ENCODE data around the gene ERG.

Gene ERG, protein sequence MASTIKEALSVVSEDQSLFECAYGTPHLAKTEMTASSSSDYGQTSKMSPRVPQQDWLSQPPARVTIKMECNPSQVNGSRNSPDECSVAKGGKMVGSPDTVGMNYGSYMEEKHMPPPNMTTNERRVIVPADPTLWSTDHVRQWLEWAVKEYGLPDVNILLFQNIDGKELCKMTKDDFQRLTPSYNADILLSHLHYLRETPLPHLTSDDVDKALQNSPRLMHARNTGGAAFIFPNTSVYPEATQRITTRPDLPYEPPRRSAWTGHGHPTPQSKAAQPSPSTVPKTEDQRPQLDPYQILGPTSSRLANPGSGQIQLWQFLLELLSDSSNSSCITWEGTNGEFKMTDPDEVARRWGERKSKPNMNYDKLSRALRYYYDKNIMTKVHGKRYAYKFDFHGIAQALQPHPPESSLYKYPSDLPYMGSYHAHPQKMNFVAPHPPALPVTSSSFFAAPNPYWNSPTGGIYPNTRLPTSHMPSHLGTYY

GRCh38 chr21:38498057-38498833 lies at the start of gene ERG:
Gene ERG (minus strand): TSS chr21:38498477. CDS start chr21:38498380, 97 bp downstream.
- no peak for DNase-seq

DNA sequence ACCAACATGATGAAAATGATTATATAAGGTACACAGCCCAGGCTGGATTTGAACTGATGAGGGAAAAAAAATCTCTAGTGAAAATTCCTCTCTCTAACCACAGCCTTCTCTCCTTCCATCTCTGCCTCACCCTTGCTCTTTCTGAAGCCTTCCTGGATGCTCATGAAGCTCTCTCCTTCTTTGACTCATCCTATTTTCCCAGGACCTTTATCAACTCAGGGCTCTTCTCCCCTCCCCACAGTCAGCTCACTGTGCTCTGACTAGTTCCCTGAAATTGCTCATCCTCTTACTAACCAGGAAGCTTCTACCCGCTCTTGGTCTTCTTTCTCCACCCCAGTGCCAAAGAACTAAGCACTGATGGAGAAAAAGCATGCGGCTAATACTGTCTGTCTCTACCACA lies 46.4 kb upstream of the ERG start:
- DNase-seq: no peak

DNA sequence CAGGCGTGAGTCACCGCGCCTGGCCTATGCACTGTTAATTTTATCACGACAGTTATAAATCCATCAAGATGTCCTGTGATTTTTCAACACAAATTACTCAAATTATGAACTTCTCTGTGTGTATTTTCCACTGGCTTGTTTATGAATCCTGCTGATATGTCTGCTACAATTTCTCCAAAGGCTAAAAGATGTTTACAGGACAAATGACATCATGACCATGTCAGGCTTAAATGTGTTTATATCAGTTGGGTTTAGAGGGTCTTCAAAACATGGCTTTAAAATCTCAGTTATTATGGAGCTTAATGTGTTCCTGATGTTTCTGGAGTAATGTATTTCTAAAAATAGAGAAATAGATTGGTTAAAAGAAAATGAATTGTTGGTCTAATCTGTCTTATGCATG lies 44.0 kb upstream of the ERG start:
- DNase-seq: no peak

DNA sequence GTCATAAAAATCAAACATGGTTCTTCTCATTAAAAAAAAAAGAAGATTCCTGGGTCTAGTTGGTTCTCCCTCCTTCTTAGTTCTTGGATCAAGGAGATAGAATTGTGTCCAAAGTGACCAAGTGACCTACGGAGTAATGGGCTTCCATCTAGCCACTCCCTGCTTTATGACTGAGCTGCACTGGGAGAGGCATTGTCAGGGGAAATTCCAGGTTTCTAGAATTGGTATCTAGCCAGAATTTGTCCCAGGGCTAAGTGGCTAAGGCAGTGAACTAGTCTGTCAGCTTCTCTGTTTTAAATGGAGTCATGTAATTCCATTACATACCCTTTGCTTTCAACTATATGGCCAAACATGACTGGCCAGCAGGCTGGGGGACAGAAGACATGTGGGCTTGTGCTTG lies 40.1 kb upstream of the ERG start:
- DNase-seq: no peak

DNA sequence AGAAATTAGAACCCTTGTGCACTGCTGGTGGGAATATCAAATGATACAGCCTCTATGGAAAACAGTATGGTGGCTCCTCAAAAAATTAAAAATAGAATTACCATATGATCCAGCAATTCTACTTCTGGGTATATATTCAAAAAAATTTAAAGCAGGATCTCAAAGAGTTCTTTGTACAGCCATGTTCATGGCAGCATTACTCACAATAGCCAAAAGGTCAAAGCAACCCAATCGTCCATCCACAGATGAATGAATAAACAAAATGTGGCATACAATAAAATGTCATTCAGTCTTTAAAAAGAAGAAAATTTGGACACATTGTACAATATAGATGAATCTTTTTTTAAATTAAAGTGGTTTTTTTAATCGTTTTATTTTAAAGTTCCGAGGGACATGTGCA lies 36.3 kb upstream of the ERG start:
- DNase-seq: no peak

- DNase-seq: no peak
Observed at GRCh38 chr21:38533887-38534286, 35.6 kb upstream of the ERG start.

- no peak for DNase-seq
Observed at GRCh38 chr21:38531591-38531990, 33.3 kb upstream of the ERG start.

DNA sequence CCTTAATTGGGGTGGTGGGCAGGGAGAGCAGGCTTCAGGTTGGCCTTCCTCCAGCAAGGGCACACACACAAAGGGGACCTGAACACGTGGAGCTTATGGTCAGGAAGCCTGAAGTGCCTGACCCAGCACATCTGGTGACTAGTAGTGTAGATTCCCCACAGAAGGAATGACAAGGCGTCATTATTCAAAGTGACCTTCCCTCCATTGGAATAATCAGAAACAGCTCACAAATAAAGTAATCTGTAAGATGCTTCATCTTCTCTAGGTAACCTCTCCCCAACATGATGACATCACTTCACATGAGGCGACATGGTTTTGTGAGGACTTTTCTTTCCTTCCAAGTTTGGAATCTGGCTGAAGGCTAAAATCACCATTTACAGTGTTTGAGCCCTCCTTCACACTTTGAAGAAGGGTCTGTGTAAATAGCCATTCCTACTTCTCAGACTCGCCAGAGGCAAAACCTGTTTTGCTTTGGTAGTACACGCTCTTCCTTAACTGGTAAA lies 32.8 kb upstream of the ERG start:
- no peak for DNase-seq

DNA sequence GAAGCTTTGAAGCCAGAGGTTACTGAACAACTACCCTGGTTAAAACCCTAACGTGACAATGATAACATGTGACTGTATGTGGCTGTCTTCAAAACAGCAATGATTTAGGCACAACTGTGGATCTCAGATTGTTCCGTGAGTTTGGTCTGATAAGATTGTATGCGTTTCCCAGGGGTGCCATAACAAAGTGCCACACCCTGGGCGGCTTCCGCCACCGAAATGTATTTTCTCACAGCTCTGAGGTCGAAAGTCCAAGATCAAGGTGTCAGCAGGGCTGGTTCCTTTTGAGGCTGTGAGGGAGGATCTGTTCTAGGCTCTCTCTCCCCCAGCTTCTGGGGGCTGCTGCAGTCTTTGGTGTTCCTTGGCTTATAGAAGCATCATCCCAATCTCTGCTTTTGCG lies 29.5 kb upstream of the ERG start:
- no peak for DNase-seq

- DNase-seq: peak; percentile 12
Observed at GRCh38 chr21:38525454-38525853, 27.2 kb upstream of the ERG start.

GRCh38 chr21:38524168-38525153 lies 26.2 kb upstream of the ERG start:
- DNase-seq: no peak

DNA sequence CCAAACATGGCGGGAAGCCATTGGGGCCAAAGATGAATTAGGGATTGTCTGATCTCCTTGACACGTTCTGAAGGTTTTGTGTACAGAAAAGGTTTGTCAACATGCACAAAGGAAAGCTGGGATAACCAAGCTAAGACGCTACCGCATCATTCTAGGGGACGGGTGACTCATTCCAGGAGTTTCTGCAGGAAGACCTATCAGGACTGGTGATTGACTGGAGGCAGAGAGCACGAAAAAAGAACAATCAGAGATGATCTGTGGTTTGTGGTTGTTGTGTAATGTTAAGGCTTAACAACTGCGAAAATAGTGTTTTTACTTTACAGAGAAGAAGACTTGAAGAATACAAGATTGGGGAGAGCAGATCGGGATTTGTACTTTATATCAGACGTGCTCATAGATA lies 22.2 kb upstream of the ERG start:
- peak; percentile 41 for DNase-seq

DNA sequence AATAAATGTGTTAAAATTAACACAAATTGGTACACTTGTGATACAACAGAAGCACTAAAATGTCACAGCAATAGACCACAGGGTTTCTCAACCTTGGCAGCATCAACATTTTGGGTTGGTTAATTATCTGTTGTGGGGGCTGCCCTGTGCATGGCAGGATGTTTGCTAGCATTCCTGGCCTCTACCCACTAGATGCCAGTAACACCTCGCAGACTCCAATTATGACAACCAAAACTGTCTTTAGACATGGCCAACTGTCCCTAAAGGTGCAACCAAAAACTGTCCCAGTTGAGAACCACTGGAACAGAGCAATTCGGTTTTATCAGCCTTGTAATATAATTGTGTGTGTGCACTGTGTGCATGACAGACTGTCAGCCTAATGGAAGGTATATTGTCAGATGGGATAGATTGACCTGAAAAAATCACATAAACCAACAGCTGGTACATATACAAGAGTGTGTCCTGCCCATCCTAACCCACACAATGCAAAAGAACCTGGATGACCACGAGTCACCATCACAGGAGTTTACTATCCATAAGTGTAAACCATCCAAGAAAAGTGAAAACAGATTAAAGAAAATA lies 13.5 kb upstream of the ERG start:
- no peak for DNase-seq

DNA sequence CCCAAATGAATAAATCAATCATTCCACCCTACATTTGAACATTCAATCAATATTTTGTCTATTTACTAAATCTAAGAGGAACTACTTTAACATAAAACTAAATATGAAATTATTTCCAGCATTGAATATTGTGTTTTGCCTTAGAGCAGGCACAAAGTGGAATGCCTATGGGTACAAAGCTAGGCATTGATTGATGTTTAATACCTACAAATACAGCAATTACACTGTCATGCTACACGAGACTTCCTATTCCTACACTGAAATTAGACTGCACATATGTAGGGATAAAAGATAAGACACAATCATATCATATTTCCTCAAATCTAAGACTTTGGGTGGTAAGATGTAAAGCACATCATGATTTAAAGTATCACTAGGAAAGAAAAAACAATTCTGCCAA lies 12.9 kb upstream of the ERG start:
- no peak for DNase-seq

DNA sequence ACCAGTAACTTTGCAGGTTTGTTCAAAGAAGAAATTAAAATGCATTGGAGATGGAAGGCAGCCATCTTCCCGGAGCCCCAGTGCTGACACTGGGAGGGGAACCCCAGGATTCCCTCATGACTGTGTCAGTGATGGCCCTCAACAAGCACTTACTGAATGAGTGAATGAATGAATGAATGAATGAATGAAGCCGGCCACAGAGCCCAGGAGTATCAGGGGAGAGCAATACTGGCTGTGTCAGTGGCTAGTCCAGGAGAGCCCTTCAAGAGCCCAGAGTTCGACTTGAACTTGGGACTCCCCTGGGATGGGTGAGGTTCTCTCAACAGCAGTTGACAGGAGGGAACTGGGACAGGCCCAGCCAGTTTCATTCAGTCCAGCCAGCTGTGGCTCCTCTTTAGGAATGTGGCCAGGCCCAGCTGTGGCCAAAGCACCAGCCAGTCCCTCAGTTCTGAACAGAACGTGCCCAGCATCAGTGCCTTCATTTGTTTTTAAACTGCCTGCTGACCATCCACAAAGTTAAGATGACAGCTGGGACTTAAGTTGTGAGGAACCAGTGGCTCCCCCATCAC lies 9.2 kb upstream of the ERG start:
- DNase-seq: no peak

DNA sequence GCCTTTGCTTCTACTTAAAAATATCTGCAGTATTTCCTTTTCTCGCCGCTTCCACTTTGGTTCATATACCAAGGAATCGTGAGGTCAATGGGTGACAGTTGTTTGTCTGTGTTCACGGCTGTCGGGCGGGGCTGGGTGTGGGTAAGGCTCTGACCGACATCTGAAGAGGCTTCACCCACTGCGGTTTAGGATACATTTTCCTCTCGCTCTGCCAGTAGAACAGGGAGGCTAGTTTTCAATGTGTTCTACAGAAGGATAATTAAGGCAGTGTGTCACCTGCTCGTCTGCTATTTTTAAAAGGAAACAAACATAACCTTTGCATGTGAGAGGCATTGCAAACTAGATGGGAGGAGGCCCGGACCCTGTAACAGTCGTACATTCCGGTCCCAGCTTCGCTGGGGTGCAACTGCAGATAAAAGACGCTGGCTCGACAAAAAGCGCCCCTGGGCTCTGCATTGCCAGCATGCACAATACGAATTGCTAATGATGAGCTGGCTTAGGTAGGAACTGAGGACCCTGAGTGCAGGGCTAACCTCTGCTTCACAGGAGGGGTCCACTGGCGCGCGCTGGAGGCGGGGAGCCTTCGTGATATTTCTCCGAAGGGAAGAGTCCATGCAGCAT lies 8.5 kb upstream of the ERG start:
- DNase-seq: peak; percentile 18

DNA sequence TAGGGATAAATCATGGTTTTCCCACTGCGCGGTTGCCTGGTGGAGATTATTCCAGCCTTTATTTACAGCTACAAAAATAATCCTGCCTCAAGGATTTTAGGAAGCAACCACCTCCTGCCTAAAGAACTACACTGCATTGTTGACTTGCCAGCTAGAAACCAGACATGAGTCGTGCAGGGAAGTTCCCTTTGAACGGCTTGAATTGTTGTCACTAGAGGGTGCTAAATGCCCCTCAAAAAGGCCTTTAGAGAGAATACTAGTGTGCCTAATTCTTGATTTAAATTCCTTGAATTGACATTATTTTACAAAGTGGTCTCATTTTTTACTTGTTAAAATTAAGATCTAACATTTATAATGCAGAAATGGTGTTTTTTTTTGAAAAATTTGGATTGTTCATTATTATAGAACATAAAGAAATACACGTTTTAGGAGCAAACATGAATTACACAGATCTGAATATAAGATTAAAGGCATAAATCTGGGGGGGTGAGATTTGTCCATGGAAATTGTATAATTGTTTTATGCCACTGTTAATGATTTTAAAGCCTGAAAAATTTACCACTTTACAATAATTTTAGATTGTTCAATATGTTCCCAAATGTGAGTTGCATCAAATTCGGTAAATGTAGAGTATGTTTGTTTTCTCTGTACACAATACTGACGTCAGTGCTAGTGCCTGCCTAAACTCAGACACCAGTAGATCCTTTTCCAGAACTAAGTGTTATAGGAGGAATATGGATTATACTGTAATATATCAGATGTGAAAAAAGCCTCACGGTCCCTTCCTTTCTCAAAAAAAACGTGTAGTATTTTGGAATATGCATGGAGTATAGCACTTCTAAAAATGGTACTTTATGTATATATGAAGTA lies 7.6 kb upstream of the ERG start:
- DNase-seq: peak; percentile 51

DNA sequence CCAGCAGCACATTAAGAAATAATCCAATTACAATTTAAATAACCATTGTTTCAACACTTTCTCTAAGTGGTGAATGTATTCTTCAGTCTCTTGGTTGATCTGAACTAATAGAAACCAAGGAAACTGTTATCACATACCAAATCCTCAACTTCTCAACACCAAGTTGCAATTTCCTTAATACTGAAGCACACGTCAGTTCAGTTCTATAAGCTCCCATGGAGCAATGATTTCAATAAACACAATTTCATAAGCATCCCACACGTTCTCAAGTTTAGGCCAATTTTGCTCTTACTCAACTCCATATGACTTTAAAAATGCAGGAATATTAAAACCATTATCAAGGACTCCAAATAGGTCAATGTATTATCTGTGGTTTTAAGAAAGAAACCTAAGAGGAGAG lies 5.8 kb upstream of the ERG start:
- DNase-seq: no peak

DNA sequence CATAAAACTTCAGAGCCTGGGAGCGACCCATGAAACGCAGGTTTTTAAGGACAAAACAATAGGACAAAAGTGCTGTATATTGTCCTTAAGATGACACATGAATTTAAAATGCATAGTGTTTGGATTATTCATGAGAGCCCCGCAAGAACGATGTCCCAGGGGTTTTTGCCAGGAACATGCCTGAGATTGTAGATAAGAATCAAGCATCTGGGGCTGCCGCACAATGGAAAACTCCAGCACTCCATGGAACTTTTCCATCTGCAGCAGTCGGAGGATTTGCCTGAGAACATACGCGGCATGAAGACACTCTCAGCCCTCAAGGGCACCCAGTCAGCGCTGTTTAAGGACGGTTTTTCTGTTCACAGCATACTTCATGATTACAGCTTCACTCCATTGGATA lies 5.3 kb upstream of the ERG start:
- DNase-seq: no peak

DNA sequence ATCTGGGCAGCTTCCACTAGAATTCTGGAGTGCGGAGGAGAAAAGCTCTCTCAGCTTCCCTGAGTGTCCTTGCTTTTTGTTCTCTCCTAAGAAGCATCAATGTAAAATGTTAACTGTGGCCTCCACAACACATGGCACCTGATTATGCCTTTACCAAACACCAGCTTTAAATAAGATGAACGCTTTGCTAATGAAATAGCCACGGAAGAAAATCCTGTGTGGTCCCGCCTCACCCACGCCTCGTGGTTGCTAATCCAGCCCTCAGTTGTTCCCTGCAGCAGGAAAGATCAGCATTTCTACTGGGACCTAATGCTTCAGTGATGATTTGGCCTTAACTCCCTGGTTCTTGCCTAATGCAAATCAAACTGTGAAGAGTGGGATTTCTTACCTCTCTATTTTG lies 1.8 kb upstream of the ERG start:
- no peak for DNase-seq

GRCh38 chr21:38499296-38499695 lies 1.0 kb upstream of the ERG start:
- no peak for DNase-seq
